Endothelial cell of umbilical vein (primary cell): ENCODE results near the gene HIVEP3. TPM values are rescaled to one million over a fixed set of nuclear protein-coding genes. Genes with fewer than 3 reads are reported as not detected.

Source experiments
- BruUV-seq: library from RNA; stranded (reverse); fragments of 400-500 nt; replicated peaks from 2 replicates; lab custom pipeline; 2021; lab: Mats Ljungman, UMichigan
- CTCF ChIA-PET: fragments of 300-600, 350-600 bp; sonication (Branson Sonifier 250); formaldehyde crosslinking; loops from one replicate; lab custom pipeline; 2021; ENCODE audit warnings: antibody characterized with exemption, inconsistent platforms; lab: Charles Lee
- POLR2A ChIA-PET: fragments of 300-600, 350-600 bp; sonication (Branson Sonifier 250); formaldehyde crosslinking; loops from one replicate; lab custom pipeline; 2021; ENCODE audit warnings: antibody characterized with exemption, inconsistent platforms; lab: Charles Lee
- DNase-seq: peaks from one replicate; pipeline ENCODE4 v3.0.0-alpha.2; 2011; ENCODE audit warnings: low read depth, low spot score
- FAIRE-seq: peaks from 2 replicates; lab custom pipeline; 2011; peaks lifted over from hg19 to GRCh38; lab: Jason Lieb, UNC
- H2AFZ ChIP-seq: 2 replicates; pipeline ENCODE4 v1.6.0; 2012; ENCODE audit warnings: low read depth, low read length, control low read depth, inconsistent platforms
- H3K27ac ChIP-seq: 2 replicates; pipeline ENCODE4 v1.5.1; 2011; ENCODE audit warnings: low read depth, mild to moderate bottlenecking, control low read depth, low read length, moderate library complexity; ENCODE audit not compliant: insufficient read depth
- H3K27me3 ChIP-seq, 2 experiments: 2 replicates each; pipeline versions ENCODE4 v1.6.0 to v1.6.1; 2011; ENCODE audit warnings: low read length in 2 of 2, mixed read lengths in 1 of 2; ENCODE audit not compliant: control insufficient read depth in 2 of 2, insufficient read depth in 2 of 2
- H3K36me3 ChIP-seq, 2 experiments: 2 replicates in 1 of 2; 3 replicates in 1 of 2; pipeline ENCODE4 v1.5.1; 2011; ENCODE audit warnings: low read length in 2 of 2, mild to moderate bottlenecking in 1 of 2, moderate library complexity in 1 of 2; ENCODE audit not compliant: control insufficient read depth in 2 of 2, insufficient read depth in 2 of 2; ENCODE audit errors: extremely low read depth in 1 of 2
- H3K4me1 ChIP-seq: 3 replicates; pipeline ENCODE4 v1.5.1; 2011; ENCODE audit warnings: mild to moderate bottlenecking, low read length; ENCODE audit not compliant: control insufficient read depth, insufficient read depth; ENCODE audit errors: extremely low read depth
- H3K4me2 ChIP-seq: 2 replicates; pipeline ENCODE4 v1.6.1; 2011; ENCODE audit warnings: low read length, control low read depth, mixed read lengths; ENCODE audit not compliant: insufficient read depth
- H3K4me3 ChIP-seq, 3 experiments: fragments of 200-600 bp in 1 of 3; sonication (generic), shearing (Covaris generic) in 1 of 3; replicated peaks in 1 of 3; 2 replicates each; pipeline ENCODE4 v1.5.1; 2011 to 2016; ENCODE audit warnings: control low read depth in 3 of 3, low read length in 3 of 3, mild to moderate bottlenecking in 2 of 3, inconsistent platforms in 1 of 3, low read depth in 1 of 3, moderate library complexity in 1 of 3; ENCODE audit not compliant: insufficient read depth in 1 of 3
- H3K79me2 ChIP-seq: 2 replicates; pipeline ENCODE4 v1.6.0; 2012; ENCODE audit warnings: low read length, inconsistent platforms; ENCODE audit not compliant: control insufficient read depth, insufficient read depth
- H3K9ac ChIP-seq: replicated peaks from 2 replicates; pipeline ENCODE3; 2011; ENCODE audit warnings: low read length, control low read depth; ENCODE audit not compliant: insufficient read depth; ENCODE audit errors: extremely low read depth
- H3K9me1 ChIP-seq: replicated peaks from 3 replicates; pipeline ENCODE4 v1.6.0; 2011; ENCODE audit warnings: mild to moderate bottlenecking, low read length; ENCODE audit not compliant: control insufficient read depth, insufficient read depth; ENCODE audit errors: extremely low read depth
- H3K9me3 ChIP-seq: replicated peaks from 2 replicates; pipeline ENCODE4 v1.5.1; 2012; ENCODE audit warnings: low read length, inconsistent platforms; ENCODE audit not compliant: control insufficient read depth, insufficient read depth
- H4K20me1 ChIP-seq: replicated peaks from 2 replicates; pipeline ENCODE3; 2011; ENCODE audit warnings: mild to moderate bottlenecking, low read length; ENCODE audit not compliant: control insufficient read depth, insufficient read depth; ENCODE audit errors: extremely low read depth
- EZH2 ChIP-seq: IDR thresholded peaks from 2 replicates; pipeline ENCODE4 v1.6.1; 2012; ENCODE audit warnings: borderline replicate concordance, low read depth, mild to moderate bottlenecking, moderate library complexity, low read length, inconsistent platforms; ENCODE audit not compliant: severe bottlenecking
- FOS ChIP-seq: IDR thresholded peaks from 2 replicates; pipeline ENCODE4 v1.6.1; 2011; ENCODE audit warnings: mild to moderate bottlenecking, low read length, moderate library complexity, borderline replicate concordance; ENCODE audit not compliant: insufficient read depth
- GATA2 ChIP-seq: IDR thresholded peaks from 2 replicates; pipeline ENCODE4 v1.7.0; 2011; ENCODE audit warnings: low read depth, mild to moderate bottlenecking, moderate library complexity, mixed read lengths, low read length; ENCODE audit not compliant: insufficient read length, insufficient read depth
- JUN ChIP-seq: IDR thresholded peaks from 2 replicates; pipeline ENCODE4 v1.6.1; 2011; ENCODE audit warnings: borderline replicate concordance, low read depth; ENCODE audit not compliant: insufficient read length, insufficient read depth
- MYC ChIP-seq: IDR thresholded peaks from one replicate; pipeline ENCODE4 v1.6.1; 2011; ENCODE audit warnings: mild to moderate bottlenecking, low read depth, low read length
- POLR2A ChIP-seq: IDR thresholded peaks from 2 replicates; pipeline ENCODE4 v1.6.1; 2012; ENCODE audit warnings: low read depth, mild to moderate bottlenecking, control low read depth, low read length
- dilution Hi-C: fragments of 300-500 bp; cut with MboI; formaldehyde crosslinking; loops from one replicate; pipeline ENCODE4 v1.15.0; 2019; ENCODE audit warnings: low sequenced_read_pairs; ENCODE audit not compliant: extremely low pct_ligation_motif_present
- intact Hi-C: fragments of 100-400 bp; cut with micrococcal nuclease; formaldehyde crosslinking; loops from one replicate; pipeline ENCODE4 v1.10.0; 2022
- polyA plus RNA-seq, 4 experiments: library from polyadenylated mRNA; depleted of rRNA in 3 of 4; stranded (reverse) in 3 of 4; unstranded in 1 of 4; fragments of >200 nt; gene quantifications; 2 replicates each; pipeline versions ENCODE4 v1.2.1 to v1.2.3, GENCODE V29; 2011 to 2012; ENCODE audit warnings: missing spikeins in 1 of 4
- total RNA-seq: library from RNA; stranded (reverse); gene quantifications from 2 replicates; pipeline ENCODE4 v1.2.3, GENCODE V29; 2021
- TF ChIP-seq, protein P1 (sequence below): IDR thresholded peaks from 2 replicates; pipeline ENCODE4 v1.6.1; 2011; ENCODE audit not compliant: insufficient read depth, insufficient read length
- TF ChIP-seq, protein P2 (sequence below), 2 donors: IDR thresholded peaks; 1 replicate in 1 of 2; 2 replicates in 1 of 2; pipeline ENCODE4 v1.5.1; 2011; ENCODE audit warnings: low read length in 2 of 2, mild to moderate bottlenecking in 2 of 2, moderate library complexity in 2 of 2, control low read depth in 1 of 2, inconsistent platforms in 1 of 2, low read depth in 1 of 2; ENCODE audit not compliant: insufficient read depth in 1 of 2; ENCODE audit errors: extremely low read depth in 1 of 2

The HIVEP3 gene
- total and polyA plus RNA-seq, 2 donors (not counting 3 experiments of a cell fraction or from before 2014, with no cell fraction given): 3.4 to 4.0 TPM

DNA sequence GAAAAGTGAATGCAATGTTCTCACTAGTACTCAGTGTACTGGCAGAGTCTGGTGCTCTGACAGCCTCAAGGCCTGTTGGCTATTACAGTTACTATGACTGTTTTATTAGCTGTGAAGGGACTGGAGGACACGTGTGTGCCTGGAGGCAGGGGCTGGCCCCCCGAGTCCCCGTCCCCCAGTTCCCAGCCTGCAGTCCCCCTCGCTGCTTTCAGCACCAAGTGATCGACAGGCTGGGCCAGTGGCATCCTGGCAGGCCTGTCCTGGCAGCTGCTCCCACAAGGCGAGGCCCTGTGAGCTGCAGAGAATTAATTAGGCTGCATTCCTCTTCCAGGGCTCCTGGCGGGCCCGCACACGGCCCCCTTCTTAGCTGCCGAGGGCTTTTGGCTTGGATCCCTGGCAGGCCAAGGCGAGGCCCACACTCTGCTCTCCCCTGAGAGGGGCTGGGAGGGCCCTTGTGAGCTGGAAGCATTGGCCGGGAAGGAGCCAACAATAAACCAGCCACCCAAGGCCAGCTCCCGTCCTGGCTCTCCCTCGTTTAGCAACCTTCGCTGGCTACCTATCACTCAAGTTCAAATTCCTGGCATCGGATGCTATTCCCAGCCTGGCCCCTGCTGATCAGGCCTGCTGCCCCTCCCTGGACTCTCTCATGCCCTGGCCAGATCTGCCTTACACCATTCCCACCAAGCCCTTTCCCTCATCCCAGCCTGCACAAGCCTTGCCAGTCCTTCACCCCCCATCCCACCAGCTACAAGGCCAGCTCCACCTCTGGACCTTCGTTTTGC lies 444.0 kb downstream of the HIVEP3 start:
- no TSS peak for BruUV-seq
- Histone ChIP-seq H3K79me2 (no peaks in the 10 kb centered on the region), H4K20me1 (no peaks in the 10 kb centered on the region), H3K4me2 (no peak overlapping the region), H2AFZ (no peak overlapping the region), H3K9ac (no peak overlapping the region), H3K4me1 (no peaks in the 10 kb centered on the region), H3K4me3 (no peak overlapping the region), H3K9me1 (no peaks in the 10 kb centered on the region), H3K9me3 (no peaks in the 10 kb centered on the region), H3K27ac (no peak overlapping the region), H3K27me3 (no peaks in the 10 kb centered on the region), H3K36me3 (no peaks in the 10 kb centered on the region)
- dilution Hi-C loops (no loop called here), intact Hi-C loops (no loop called here)
- POLR2A ChIA-PET: no interaction called here
- CTCF ChIA-PET: interaction anchor here (0.7 to 4.2 kb wide), 5 partner anchors 18 to 189 kb away, joined by 3 to 16 read pairs (median 6); no protein-coding TSS in a partner anchor
- no peak for FAIRE-seq
- DNase-seq: no peak
- TF ChIP-seq MYC (no peak), EZH2 (no peak), JUN (no peak), POLR2A (no peak), FOS (no peak), GATA2 (no peak)
- TF ChIP-seq, protein P1, sequence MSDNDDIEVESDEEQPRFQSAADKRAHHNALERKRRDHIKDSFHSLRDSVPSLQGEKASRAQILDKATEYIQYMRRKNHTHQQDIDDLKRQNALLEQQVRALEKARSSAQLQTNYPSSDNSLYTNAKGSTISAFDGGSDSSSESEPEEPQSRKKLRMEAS: no peak
- TF ChIP-seq, protein P2, sequence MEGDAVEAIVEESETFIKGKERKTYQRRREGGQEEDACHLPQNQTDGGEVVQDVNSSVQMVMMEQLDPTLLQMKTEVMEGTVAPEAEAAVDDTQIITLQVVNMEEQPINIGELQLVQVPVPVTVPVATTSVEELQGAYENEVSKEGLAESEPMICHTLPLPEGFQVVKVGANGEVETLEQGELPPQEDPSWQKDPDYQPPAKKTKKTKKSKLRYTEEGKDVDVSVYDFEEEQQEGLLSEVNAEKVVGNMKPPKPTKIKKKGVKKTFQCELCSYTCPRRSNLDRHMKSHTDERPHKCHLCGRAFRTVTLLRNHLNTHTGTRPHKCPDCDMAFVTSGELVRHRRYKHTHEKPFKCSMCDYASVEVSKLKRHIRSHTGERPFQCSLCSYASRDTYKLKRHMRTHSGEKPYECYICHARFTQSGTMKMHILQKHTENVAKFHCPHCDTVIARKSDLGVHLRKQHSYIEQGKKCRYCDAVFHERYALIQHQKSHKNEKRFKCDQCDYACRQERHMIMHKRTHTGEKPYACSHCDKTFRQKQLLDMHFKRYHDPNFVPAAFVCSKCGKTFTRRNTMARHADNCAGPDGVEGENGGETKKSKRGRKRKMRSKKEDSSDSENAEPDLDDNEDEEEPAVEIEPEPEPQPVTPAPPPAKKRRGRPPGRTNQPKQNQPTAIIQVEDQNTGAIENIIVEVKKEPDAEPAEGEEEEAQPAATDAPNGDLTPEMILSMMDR (IDR thresholded peaks at IDR 0.05; ENCODE audit: extremely low read depth in 1 of 2, insufficient read depth in 1 of 2, low read depth in 1 of 2, low read length in 2 of 2): no peak
